Spinal cord (tissue), 10 donors: ENCODE data around the gene CTIF. TPM values are rescaled to one million over a fixed set of nuclear protein-coding genes. Genes with fewer than 3 reads are reported as not detected.
"Not testable (repeated sequence)": the region's sequence is repeated elsewhere in the genome, so short reads cannot be mapped to it uniquely, and the experiment has no call there.

Experiments used
- DNase-seq, 6 donors: peaks; one replicate each; pipeline versions ENCODE4 v3.0.0 to v3.0.0-alpha.2; 2013 to 2015; ENCODE audit warnings: low spot score in 6 of 6, low read depth in 4 of 6
- H3K27ac ChIP-seq: one replicate; pipeline ENCODE4 v1.5.1; 2013; ENCODE audit warnings: low read depth, low read length, control low read depth
- H3K27me3 ChIP-seq: one replicate; pipeline ENCODE4 v1.6.1; 2013; ENCODE audit warnings: low read length; ENCODE audit not compliant: control insufficient read depth, insufficient read depth
- H3K36me3 ChIP-seq: one replicate; pipeline ENCODE4 v1.6.1; 2013; ENCODE audit warnings: low read length; ENCODE audit not compliant: control insufficient read depth, insufficient read depth
- H3K4me1 ChIP-seq: one replicate; pipeline ENCODE4 v1.6.1; 2013; ENCODE audit warnings: low read length; ENCODE audit not compliant: control insufficient read depth, insufficient read depth
- H3K4me3 ChIP-seq: one replicate; pipeline ENCODE4 v1.5.1; 2013; ENCODE audit warnings: low read depth, low read length, control low read depth
- H3K9me3 ChIP-seq: one replicate; pipeline ENCODE4 v1.6.1; 2013; ENCODE audit warnings: low read length; ENCODE audit not compliant: control insufficient read depth, insufficient read depth
- WGBS: methylation state at CpG from one replicate; pipeline ENCODE4 v1.1.5; 2013; ENCODE audit warnings: missing lambda C conversion rate; ENCODE audit not compliant: insufficient coverage; 5-methylcytosine and 5-hydroxymethylcytosine counted together
- polyA plus RNA-seq, 2 donors: library from polyadenylated mRNA; unstranded; fragments of 120-200 nt; gene quantifications; one replicate each; pipeline ENCODE4 v1.2.1, GENCODE V29; 2013; ENCODE audit not compliant: insufficient read length in 2 of 2
- total RNA-seq, 2 donors: library from RNA; depleted of rRNA in 1 of 2; stranded (reverse); fragments of 120-200 nt in 1 of 2; fragments of >200 nt in 1 of 2; gene quantifications; one replicate each; pipeline versions ENCODE4 v1.2.3 to v1.2.4, GENCODE V29; 2013 to 2014
- donor health status: healthy.

Gene CTIF
- total and polyA plus RNA-seq, 4 donors = 32.5 to 106 (median 72.6) TPM

- Histone ChIP-seq H3K36me3 (peaks cover 13% of the 10 kb centered on the region), H3K27me3 (no peaks in the 10 kb centered on the region), H3K9me3 (no peaks in the 10 kb centered on the region), H3K4me3 (no peak overlapping the region), H3K4me1 (peaks cover 56% of the 10 kb centered on the region), H3K27ac (no peak overlapping the region)
- DNase-seq = peak in 3 of 6 donors; percentile 20 to 66 (median 60)
- 72% methylated on average over 12 of the region's 15 CpGs for WGBS
Observed at GRCh38 chr18:48711651-48712486, 173.0 kb downstream of the CTIF start.

DNA sequence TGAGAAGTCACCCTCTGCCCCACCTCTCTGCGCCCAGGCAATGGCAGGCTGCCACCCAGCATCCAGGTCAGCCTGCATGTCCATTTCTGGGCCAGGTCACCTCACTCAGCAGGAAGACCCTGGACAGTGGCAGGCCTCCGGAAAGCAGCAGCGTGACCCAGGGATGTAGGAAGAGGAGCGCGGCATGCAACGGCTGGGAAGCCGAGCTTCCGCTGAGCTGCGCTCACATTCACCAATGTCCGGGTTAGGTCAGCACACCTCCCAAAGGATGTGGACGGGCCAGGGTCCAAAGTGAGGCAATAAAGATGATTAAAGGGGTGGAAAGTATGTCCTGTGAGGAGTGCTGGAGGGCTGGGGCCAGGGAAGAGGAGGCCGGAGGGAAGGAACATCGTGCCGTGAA lies 174.5 kb downstream of the CTIF start:
- H3K4me1 ChIP-seq = peaks cover 57% of the 10 kb centered on the region
- H3K27ac ChIP-seq = no peak overlapping the region
- H3K9me3 ChIP-seq = no peaks in the 10 kb centered on the region
- 84% methylated on average over 13 of the region's 14 CpGs for WGBS
- DNase-seq = no peak
- H3K36me3 ChIP-seq = peaks cover 13% of the 10 kb centered on the region
- H3K4me3 ChIP-seq = no peak overlapping the region
- no peaks in the 10 kb centered on the region for H3K27me3 ChIP-seq

GRCh38 chr18:48714873-48715272 lies 176.0 kb downstream of the CTIF start:
- no peaks in the 10 kb centered on the region for H3K27me3 ChIP-seq
- DNase-seq = no peak
- H3K4me1 ChIP-seq = peaks cover 48% of the 10 kb centered on the region
- no peak overlapping the region for H3K27ac ChIP-seq
- WGBS = 87% methylated on average over 3 of the region's 6 CpGs
- H3K4me3 ChIP-seq = no peak overlapping the region
- H3K36me3 ChIP-seq = peaks cover 16% of the 10 kb centered on the region
- H3K9me3 ChIP-seq = no peaks in the 10 kb centered on the region

DNA sequence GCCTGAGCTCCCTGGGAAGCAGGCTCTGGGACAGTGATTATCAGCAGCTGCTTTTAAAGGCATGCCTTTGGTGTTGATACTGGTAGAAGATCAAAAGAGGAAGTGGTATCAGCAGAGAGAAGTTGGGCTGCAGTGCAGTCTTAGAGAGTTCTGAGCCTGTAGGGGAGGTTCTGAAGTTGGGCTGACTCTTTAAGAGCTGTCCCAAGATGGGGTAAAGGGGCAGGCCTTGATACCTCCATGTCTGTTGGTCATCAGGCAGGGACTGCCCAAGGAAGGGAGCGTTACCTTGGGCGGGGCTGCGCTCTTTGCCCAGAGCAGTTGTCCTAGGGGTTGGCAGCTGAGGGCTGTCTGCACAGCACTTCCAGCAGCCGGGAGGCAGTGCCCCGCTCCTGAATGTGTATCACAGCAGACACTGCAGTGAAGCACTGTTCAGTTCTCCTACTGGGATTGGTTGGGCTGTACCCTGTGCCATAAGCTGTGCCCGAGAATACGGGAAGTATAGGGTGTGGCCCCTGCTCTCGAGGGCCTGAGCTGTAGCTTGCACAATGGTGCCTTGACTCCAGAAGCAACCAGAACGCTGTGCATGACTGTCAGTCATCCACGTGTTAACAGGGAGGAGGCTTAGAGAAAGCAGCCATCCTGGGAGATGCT lies 177.0 kb downstream of the CTIF start:
- Histone ChIP-seq H3K36me3 (peaks cover 16% of the 10 kb centered on the region), H3K27me3 (no peaks in the 10 kb centered on the region), H3K9me3 (no peaks in the 10 kb centered on the region), H3K4me3 (no peak overlapping the region), H3K4me1 (peaks cover 53% of the 10 kb centered on the region), H3K27ac (no peak overlapping the region)
- DNase-seq = peak in 1 of 6 donors; percentile 22
- WGBS = 93% methylated on average over 10 of the region's 10 CpGs

DNA sequence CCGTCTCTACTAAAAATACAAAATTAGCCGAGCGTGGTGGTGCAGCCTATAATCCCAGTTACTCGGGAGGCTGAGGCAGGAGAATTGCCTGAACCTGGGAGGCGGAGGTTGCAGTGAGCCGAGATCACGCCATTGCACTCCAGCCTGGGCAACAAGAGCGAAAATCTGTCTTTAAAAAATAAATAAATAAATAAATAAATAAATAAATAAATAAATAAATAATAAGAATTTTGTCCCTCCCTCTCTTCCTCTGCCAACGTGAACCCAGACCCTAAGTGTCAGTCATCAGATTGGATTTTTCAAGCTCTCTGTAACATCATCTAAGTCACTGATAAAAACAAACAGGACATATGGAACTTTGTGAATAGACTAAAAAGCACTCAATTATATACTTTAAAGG lies 178.4 kb downstream of the CTIF start:
- H3K9me3 ChIP-seq, H3K27me3 ChIP-seq, H3K27ac ChIP-seq, DNase-seq, H3K4me3 ChIP-seq: not testable (repeated sequence)
- no CpG with 5 or more reads among the region's 9 CpGs for WGBS
- Histone ChIP-seq H3K4me1 (peaks cover 51% of the 10 kb centered on the region), H3K36me3 (peaks cover 22% of the 10 kb centered on the region)

GRCh38 chr18:48718251-48718959 lies 179.6 kb downstream of the CTIF start:
- 91% methylated on average over 8 of the region's 10 CpGs for WGBS

GRCh38 chr18:48719388-48719787 lies 180.6 kb downstream of the CTIF start:
- 92% methylated on average over 2 of the region's 4 CpGs for WGBS

More at GRCh38 chr18:48718251-48718959, 179.6 kb downstream of the CTIF start:
- Histone ChIP-seq H3K4me1 (peaks cover 50% of the 10 kb centered on the region), H3K36me3 (peaks cover 19% of the 10 kb centered on the region), H3K4me3 (no peak overlapping the region), H3K27ac (no peak overlapping the region), H3K27me3 (no peaks in the 10 kb centered on the region), H3K9me3 (no peaks in the 10 kb centered on the region)
- no peak for DNase-seq

DNA sequence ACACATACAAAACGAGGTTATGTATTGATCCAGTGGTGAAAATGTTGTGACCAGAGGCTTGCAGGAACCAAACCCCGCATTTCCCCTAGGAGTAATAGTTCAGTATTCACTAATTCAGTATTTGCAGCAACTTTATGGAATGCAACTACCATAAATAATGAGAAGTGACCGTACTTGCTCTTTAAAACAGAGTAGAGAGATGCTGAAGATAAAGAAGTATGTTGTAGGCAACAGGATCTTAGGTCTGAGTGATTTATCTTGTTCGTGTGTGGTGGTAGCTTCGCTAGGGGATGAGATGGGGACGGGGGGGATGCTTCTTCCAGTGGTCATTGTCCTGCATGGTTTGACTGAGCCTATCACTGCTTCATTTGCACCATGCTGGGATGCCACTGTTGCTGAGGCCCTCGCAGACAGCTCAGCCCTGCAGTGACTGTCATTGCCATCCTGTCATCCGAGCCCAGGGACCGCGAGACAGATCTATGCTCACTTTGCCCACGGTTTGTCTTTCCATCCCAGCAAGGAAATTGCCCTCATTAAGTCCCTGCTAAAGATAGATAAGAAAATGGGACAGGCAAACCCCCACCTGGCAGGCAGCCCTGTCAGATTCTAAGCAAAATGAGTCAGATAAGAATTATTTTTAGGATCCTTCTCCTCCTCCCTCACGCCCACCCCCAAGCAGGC lies 181.3 kb downstream of the CTIF start:
- Histone ChIP-seq H3K4me3 (no peak overlapping the region), H3K27ac (no peak overlapping the region), H3K27me3 (no peaks in the 10 kb centered on the region), H3K36me3 (peaks cover 21% of the 10 kb centered on the region), H3K9me3 (no peaks in the 10 kb centered on the region), H3K4me1 (peaks cover 43% of the 10 kb centered on the region)
- WGBS = 75% methylated on average over 6 of the region's 12 CpGs
- no peak for DNase-seq

More at GRCh38 chr18:48719388-48719787, 180.6 kb downstream of the CTIF start:
- Histone ChIP-seq H3K4me3 (no peak overlapping the region), H3K4me1 (peaks cover 48% of the 10 kb centered on the region), H3K27me3 (no peaks in the 10 kb centered on the region), H3K27ac (no peak overlapping the region), H3K36me3 (peaks cover 15% of the 10 kb centered on the region), H3K9me3 (no peaks in the 10 kb centered on the region)
- no peak for DNase-seq

- H3K4me1 ChIP-seq = peaks cover 40% of the 10 kb centered on the region
- H3K4me3 ChIP-seq = no peak overlapping the region
- H3K36me3 ChIP-seq = peaks cover 24% of the 10 kb centered on the region
- WGBS = 85% methylated on average over 2 of the region's 6 CpGs
- no peaks in the 10 kb centered on the region for H3K9me3 ChIP-seq
- H3K27ac ChIP-seq = no peak overlapping the region
- no peaks in the 10 kb centered on the region for H3K27me3 ChIP-seq
- DNase-seq = no peak
Observed at GRCh38 chr18:48720655-48721025, 181.8 kb downstream of the CTIF start.
